GM23248 (cell line): ENCODE measurements around the gene SHISA8.
"Not testable (repeated sequence)": the region's sequence is repeated elsewhere in the genome, so short reads cannot be mapped to it uniquely, and the experiment has no call there.

ENCODE experiments used
- EZH2 ChIP-seq: fragments of 200-600 bp; sonication (generic); IDR thresholded peaks from 2 replicates; pipeline ENCODE4 v1.6.1; 2018; ENCODE audit warnings: antibody characterized with exemption, mild to moderate bottlenecking; ENCODE audit not compliant: insufficient read depth, poor library complexity, severe bottlenecking
- EZH2phosphoT487 ChIP-seq: fragments of 200-600 bp; sonication (generic); IDR thresholded peaks from 2 replicates; pipeline ENCODE4 v1.6.1; 2018; ENCODE audit warnings: antibody characterized with exemption, moderate library complexity, mild to moderate bottlenecking, low read depth; ENCODE audit not compliant: insufficient read depth

- not testable (repeated sequence) for TF ChIP-seq EZH2phosphoT487, EZH2
These were observed 44.8 kb downstream of the SHISA8 start for GRCh38 chr22:41870081-41870480.
